ENCODE measurements around the gene AHDC1. TPM values are rescaled to one million over a fixed set of nuclear protein-coding genes. Genes with fewer than 3 reads are reported as not detected.

The AHDC1 gene
- total and polyA plus RNA-seq, 9 of the 15 experiments (the other 6 are each of a cell fraction or from before 2014, with no cell fraction given) = 0.21 to 36.4 (median 4.7) TPM

GRCh38 chr1:27489501-27489972 is 114.4 kb downstream of the AHDC1 start (continued):
- no peak for TF ChIP-seq SMARCB1 (IDR thresholded peaks at IDR 0.05; ENCODE audit: insufficient read length, low read depth)
- TF ChIP-seq COPS2 (conservative IDR thresholded peaks at IDR 0.05) = no peak
- no peak for TF ChIP-seq ZSCAN32 (CRISPR knock-in tag; IDR thresholded peaks at IDR 0.05)
- no peak for TF ChIP-seq ZNF561 (CRISPR knock-in tag; conservative IDR thresholded peaks at IDR 0.05)
- TF ChIP-seq NR3C1 (CRISPR knock-in tag; IDR thresholded peaks at IDR 0.05) = 0 out of 2 replicates have a peak, but pooled peaks have one; percentile 74

- H3K4me3 ChIP-seq = peak overlapping the region; percentile 79
- DNase-seq (ENCODE audit: extremely low read depth in 1 of 4, low spot score in 3 of 4) = peak in 1 of 4 experiments; percentile 50
- FAIRE-seq = peak; percentile 70
- TSS peak; percentile 57 for BruUV-seq (replicated peaks)
- peaks cover 8 to 22% of the 10 kb centered on the region in 2 experiments; a peak in 4 of 5 replicates for H3K4me1 ChIP-seq (replicated peaks in 1 of 2; ENCODE audit: control insufficient read depth in 2 of 2, insufficient read depth in 2 of 2, low read length in 2 of 2)
- H4K20me1 ChIP-seq (replicated peaks; ENCODE audit: control insufficient read depth, insufficient read depth, low read length) = peaks cover 9% of the 10 kb centered on the region
- 8% methylated on average over 6 of the region's 6 CpGs for WGBS (ENCODE audit: insufficient coverage, low coverage, missing lambda C conversion rate)
- peaks cover 62% of the 10 kb centered on the region for H3K79me2 ChIP-seq (ENCODE audit: control insufficient read depth, insufficient read depth, low read length)
- no peaks in the 10 kb centered on the region for H3K9me3 ChIP-seq (replicated peaks; ENCODE audit: control insufficient read depth, insufficient read depth, low read depth, low read length)
- intact Hi-C loops (cut with micrococcal nuclease) = loop anchor here (2.0 to 5.0 kb wide), 2 partner anchors 39 to 61 kb away; no protein-coding TSS in a partner anchor
- H3K27me3 ChIP-seq (ENCODE audit: control insufficient read depth in 2 of 2, insufficient read depth in 2 of 2, low read length in 2 of 2) = no peaks in the 10 kb centered on the region
- H2AFZ ChIP-seq (ENCODE audit: low read depth, low read length) = no peak overlapping the region
- H3K9ac ChIP-seq (ENCODE audit: insufficient read depth in 1 of 2, low read depth in 2 of 2, low read length in 2 of 2) = peak overlapping the region; percentile 99 to 100
- peak; percentile 2; the same call in 1 of the 3 replicates for ATAC-seq
- in situ Hi-C loops (cut with MboI) = no loop called here
- no peaks in the 10 kb centered on the region for H3K9me1 ChIP-seq (ENCODE audit: control insufficient read depth, insufficient read depth, low read length)
- CTCF ChIA-PET (ENCODE audit: low intra/inter-chr PET ratio) = no interaction called here
- H3K36me3 ChIP-seq (ENCODE audit: control insufficient read depth, insufficient read depth, low read length) = peaks cover 16% of the 10 kb centered on the region; the same call in 2 of the 3 replicates
- peak overlapping the region; percentile 99 for H3K27ac ChIP-seq (ENCODE audit: extremely low read depth, low read depth, low read length)
- peak overlapping the region; percentile 88 for H3K4me2 ChIP-seq (ENCODE audit: insufficient read depth, low read length)
- POLR2A ChIA-PET = interaction anchor here (0.5 to 1.7 kb wide), 14 partner anchors 9 to 285 kb away, joined by 3 to 6 read pairs (median 3); partner anchors contain the start of gene STX12
- TF ChIP-seq NR2C1 (IDR thresholded peaks at IDR 0.05) (no peak), NR2C1 (tag; IDR thresholded peaks at IDR 0.05) (0 out of 2 replicates have a peak, but pooled peaks have one; percentile 41), REST (IDR thresholded peaks at IDR 0.05; ENCODE audit: borderline replicate concordance) (peak; percentile 77), REST (CRISPR knock-in tag; IDR thresholded peaks at IDR 0.05; ENCODE audit: low read depth) (0 out of 2 replicates have a peak, but pooled peaks have one; percentile 31)
These were observed 115.7 kb downstream of the AHDC1 start for GRCh38 chr1:27487966-27488884.

Measured in K562 (cell line).